T-helper 1 cell treated with Interleukin-12 subunit alpha and Interleukin-12 subunit beta and Interleukin-4 antibody, amounts not matched to agents 30 ng/mL and 1 ng/mL, for 36 hours (primary cell): Measurements from ENCODE around the gene METTL9. TPM values are rescaled to one million over a fixed set of nuclear protein-coding genes. Genes with fewer than 3 reads are reported as not detected.
"Not testable (repeated sequence)": the region's sequence is repeated elsewhere in the genome, so short reads cannot be mapped to it uniquely, and the experiment has no call there.

Experiments used
- intact Hi-C: fragments of 100-400 bp; cut with micrococcal nuclease; formaldehyde crosslinking; loops from one replicate; pipeline ENCODE4 v1.15.1; 2024
- total RNA-seq: library from RNA; stranded (reverse); gene quantifications from 2 replicates; pipeline ENCODE4 v1.2.3, GENCODE V29; 2022

METTL9 gene
- total RNA-seq, 1 donor from 2014 or later: 62.8 TPM

DNA sequence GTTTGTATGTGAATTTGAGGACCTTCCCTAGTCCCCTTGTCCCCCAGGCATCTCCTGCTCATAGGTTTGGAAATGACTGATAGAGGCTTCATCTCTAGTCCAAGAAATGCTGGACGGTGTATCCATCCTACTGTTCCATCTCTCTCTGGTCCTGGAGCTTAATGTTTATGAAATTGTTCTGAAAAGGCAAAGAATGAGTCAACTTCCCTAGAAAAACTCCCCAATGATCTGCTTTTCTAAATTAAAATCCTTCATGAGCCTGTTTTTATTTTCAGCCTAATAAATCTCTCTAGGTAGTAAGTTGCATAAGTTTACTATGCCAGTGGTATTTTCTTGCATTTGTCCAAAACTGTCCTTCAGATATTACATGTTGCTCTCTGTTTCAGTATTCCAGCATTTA is 55.1 kb downstream of the METTL9 start:
- intact Hi-C loops: loop anchor here (10.0 kb wide), 1 partner anchor 420 kb away; no protein-coding TSS in a partner anchor

DNA sequence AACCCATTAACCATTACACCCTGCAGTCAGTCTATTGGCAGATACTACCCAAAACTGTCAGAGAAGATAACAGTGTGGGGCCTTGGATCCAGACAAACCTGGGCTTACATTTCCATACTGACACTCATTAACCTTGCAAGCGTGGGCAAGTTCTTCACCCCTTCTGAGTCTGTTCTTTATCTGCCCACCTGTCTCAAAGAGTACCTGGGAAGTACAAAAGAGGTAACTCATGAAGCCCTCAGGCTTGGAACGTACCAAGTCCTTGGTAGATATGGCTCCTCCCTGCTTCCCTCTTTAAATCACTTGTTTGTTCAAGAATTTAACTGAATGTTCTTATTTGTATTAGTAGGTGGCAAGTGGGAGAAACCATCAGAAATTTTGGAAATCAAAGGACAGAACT is 55.5 kb downstream of the METTL9 start:
- intact Hi-C loops: loop anchor here (10.0 kb wide), 1 partner anchor 420 kb away; no protein-coding TSS in a partner anchor

GRCh38 chr16:21656795-21657768 is 57.7 kb downstream of the METTL9 start:
- intact Hi-C loops: loop anchor here (1.0 to 10.0 kb wide), 4 partner anchors 26 to 532 kb away; no protein-coding TSS in a partner anchor

DNA sequence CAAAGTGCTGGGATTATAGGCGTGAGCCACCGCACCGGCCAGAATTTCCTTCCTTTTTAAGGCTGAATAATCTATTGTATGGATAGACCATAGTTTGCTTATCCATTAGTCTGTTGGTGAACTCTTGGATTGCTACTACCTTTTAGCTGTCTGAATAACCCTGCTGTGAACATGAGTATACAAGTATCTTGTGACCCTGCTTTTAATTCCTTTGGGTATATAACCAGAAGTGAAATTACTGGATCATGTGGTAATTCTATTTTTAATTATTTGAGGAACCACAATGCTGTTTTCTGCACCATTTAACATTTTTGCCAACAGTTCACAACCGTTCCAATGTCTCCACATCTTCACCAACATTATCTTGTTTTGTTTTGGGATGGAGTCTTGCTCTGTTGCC is 59.7 kb downstream of the METTL9 start:
- intact Hi-C loops: loop anchor here (10.0 kb wide), 1 partner anchor 416 kb away; no protein-coding TSS in a partner anchor

DNA sequence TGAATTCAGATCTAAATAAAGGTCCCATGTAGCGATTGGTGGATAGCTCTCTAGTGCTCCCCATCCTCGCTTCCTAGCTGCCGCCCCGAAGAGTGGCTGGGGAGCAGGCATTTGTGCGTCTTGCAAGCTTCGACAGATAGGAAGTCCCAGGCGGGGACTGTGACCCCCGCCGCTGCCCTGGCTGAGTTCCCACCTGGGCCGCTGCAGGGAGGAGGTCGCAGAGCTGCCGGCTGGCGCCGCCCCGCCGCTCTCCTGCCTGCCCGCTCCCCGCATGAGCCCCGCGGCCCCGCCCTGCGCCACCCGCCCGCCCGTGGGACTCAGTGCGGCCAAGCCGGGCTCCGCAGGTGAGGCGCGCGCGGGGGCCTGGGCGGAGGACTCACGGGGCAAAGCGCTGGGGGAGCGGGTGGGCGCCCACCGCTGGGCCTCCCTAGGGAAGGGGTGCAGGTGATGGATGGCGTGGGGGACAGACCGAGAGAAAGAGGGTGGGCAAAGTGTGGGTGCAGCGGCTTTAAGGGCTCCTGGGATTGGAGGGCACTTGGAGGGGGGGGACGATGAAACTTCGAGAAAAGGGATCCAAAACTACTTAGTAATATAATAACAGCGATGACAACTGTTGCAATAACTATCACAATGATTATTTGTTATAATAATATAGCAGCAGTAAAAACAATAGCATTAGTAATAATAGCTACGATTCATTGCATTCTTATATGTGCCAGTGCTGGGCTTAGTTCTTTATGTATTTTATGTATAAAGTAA is 64.7 kb downstream of the METTL9 start, which contains the start of gene OTOA:
Gene OTOA (plus strand): TSS at position 80 of the 759 bp plus-strand sequence. CDS start 14,547 bp downstream, outside the sequence.
- intact Hi-C loops: no loop called here

DNA sequence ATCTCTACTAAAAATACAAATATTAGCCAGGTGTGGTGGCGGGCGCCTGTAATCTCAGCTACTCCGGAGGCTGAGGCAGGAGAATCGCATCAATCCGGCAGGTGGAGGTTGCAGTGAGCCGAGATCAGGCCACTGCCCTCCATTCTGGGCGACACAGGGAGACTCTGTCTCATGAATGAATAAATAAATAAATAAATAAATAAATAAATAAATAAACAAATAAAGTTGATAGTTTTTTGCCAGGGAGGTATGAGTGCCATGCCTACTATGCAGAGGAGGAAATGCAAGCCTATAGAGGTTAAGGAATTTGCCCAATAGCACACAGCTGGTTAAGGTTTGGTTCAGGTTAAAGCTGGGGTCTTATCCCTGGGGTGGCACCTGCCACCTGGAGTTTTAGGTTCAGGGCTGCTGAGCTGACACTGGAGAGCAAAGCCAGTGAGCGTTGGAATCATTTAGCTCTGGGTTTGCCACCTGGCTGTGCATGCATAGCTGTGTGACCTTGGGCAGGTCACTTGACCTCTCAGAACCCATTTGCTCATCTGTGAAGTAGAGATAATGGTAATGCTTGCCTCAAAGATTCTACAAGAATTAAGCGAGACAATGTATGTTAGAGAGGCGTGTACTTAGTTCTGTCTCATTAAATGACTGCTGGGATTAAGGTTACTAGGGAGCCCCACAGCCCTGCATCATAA is 65.6 kb downstream of the METTL9 start:
- intact Hi-C loops: no loop called here

GRCh38 chr16:21666772-21667171 is 67.4 kb downstream of the METTL9 start:
- intact Hi-C loops: no loop called here

GRCh38 chr16:21667575-21667974 is 68.2 kb downstream of the METTL9 start:
- intact Hi-C loops: no loop called here

GRCh38 chr16:21673469-21673868 is 74.1 kb downstream of the METTL9 start:
- intact Hi-C loops: no loop called here

GRCh38 chr16:21674456-21674855 is 75.1 kb downstream of the METTL9 start:
- intact Hi-C loops: not testable (repeated sequence)

DNA sequence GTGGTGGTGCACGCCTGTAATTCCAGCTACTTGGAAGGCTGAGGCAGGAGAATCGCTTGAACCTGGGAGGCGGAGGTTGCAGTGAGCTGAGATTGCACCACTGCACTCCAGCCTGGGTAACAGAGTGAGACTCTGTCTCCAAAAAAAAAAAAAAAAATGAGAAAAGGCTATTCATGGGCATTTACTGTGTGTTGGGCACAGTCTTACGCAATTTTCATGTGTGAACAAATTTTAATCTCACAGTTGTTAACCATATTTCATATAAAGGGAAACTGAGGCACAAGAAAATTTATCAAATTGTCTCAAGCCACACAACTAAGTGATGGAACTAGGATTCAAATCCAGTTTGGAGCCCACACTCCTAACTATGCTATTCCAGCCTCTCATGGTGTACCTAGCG is 81.3 kb downstream of the METTL9 start:
- intact Hi-C loops: not testable (repeated sequence)

GRCh38 chr16:21683184-21683583 is 83.8 kb downstream of the METTL9 start:
- intact Hi-C loops: loop anchor here (2.0 kb wide), 1 partner anchor 26 kb away; no protein-coding TSS in a partner anchor

DNA sequence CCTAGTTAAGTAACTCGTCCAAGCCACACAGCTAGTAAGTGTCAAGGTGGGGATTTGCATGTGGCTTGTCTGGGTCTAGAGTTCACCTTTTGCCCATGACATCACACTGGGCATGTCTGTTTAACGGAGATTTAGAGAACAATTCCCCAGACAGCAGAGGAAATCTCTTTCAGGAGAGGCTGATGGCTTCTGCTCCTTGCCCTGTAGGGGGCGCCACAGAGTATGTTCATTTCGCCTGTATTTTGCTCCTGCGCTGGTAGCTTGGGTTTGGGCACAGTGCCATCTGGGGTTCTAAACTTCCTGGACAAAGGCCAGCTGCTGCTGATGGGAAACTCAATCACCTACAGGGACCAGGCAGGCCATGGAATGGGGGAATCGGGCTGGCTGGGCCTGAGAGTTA is 84.8 kb downstream of the METTL9 start:
- intact Hi-C loops: no loop called here

- intact Hi-C loops: no loop called here
These were observed 85.7 kb downstream of the METTL9 start for GRCh38 chr16:21685034-21685455.

GRCh38 chr16:21689107-21689506 is 89.7 kb downstream of the METTL9 start:
- intact Hi-C loops: no loop called here

GRCh38 chr16:21690967-21691366 is 91.6 kb downstream of the METTL9 start:
- intact Hi-C loops: not testable (repeated sequence)

DNA sequence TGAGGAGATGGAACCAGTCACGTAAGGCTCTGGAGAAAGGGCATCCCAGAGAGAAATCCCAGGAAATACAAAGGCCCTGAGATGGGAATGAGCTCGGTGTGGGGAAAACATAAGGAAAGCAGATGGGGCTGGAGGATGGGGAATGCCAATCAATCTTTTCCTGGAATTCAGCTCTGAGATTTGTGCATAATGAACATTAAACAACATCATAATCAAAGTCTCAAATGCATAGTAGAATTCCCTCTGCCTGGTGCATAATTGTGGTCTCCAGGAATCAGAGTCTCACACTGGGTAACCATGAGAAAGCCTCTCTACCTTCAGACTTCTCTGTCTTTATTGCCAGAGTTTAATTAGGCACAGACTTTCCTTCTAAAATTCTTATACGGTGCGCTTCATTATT is 95.2 kb downstream of the METTL9 start:
- intact Hi-C loops: no loop called here

GRCh38 chr16:21697032-21697431 is 97.7 kb downstream of the METTL9 start:
- intact Hi-C loops: no loop called here

DNA sequence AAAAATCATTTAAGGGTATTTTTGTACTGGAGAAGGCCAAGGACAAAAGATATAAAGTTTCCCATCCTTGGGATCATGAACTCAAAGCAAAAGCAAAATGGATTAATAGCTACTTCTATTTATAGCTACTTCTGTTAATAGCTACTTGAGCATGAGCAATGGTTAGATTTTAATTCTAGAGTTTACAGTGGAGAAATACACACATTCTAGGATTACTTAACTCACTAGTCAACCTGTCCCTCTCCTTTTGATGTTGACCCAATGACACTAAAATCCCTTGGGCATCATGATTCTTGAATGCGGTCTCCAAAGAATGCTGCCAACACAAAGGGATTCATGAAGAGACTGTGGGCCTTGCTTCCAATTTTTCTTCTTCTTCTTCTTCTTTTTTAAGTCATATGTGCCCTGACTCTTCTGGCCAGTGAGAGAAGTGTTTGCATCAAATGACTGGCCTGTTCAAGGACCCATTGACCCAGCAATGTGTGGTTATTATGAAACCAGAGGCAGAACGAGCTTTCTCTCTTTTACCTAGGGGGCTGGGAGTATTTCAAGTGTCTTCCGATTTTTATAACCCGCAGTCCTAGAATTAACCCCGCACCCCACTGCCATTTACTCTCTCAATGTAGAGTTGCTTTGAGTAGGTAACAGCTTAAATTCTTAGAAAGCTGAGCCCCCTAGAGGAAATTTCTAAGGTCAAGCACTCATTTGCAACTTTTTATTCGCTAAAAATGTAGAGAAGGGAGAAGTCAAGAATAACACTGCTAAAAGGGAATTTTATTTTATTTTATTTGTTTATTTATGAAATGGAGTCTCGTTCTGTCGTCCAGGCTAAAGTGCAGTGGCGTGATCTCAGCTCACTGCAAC is 99.0 kb downstream of the METTL9 start:
- intact Hi-C loops: no loop called here

DNA sequence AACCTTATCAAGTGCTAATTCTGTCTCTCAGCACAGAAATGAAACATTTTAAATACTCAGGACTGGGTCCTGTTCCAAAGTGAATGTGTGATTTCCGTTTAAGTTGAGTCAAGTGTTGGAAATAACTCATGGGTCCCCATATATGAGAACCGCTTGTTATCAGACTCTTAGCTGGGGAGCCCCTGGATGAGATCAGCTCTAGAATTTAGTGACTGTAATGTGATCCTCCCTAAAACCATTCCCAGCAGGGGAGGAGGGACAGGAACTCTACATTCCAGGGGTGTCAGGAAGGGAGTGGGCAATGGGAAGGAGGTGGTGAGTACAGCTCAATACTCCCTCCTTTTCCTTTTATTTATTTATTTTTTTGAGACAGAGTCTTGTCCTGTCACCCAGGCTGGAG is 101.9 kb downstream of the METTL9 start:
- intact Hi-C loops: no loop called here
